Measurements from ENCODE around the gene NUP42.

NUP42 gene

DNA sequence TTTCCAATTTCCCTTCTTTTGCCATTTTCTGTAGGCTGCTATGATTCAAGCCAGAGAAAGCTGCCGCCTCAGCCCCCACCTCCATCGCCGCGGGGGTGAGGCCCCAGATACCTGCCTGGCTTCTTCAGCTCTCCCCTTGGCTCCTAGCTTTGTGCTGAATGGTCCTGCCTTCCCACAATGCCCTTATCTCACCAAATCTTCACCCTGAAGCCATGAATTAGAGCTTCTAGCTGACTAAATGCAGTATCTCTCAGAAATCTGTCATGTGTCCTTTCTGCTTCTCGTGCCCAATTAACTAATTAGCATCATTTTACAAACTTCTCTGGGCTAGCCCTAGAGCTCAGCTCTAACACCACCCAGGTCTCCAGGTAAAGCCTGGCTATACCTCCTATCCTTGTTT is 32.6 kb downstream of the NUP42 start:
- no peaks in the 10 kb centered on the region for H3K27me3 ChIP-seq (replicated peaks; ENCODE audit: insufficient read depth, low read length)
- no peaks in the 10 kb centered on the region for H4K20me1 ChIP-seq (ENCODE audit: insufficient read depth, low read length)
- H3K4me1 ChIP-seq (ENCODE audit: low read length) = no peaks in the 10 kb centered on the region
- DNase-seq = no peak
- no peak overlapping the region for H3K27ac ChIP-seq (ENCODE audit: low read length)
- no peak overlapping the region for H2AFZ ChIP-seq (ENCODE audit: low read length)
- no peak overlapping the region for H3K4me3 ChIP-seq (ENCODE audit: low read length)
- no peaks in the 10 kb centered on the region for H3F3A ChIP-seq (ENCODE audit: insufficient read depth, low read length)
- H3K79me2 ChIP-seq (ENCODE audit: low read length) = no peaks in the 10 kb centered on the region
- no peak overlapping the region for H3K9ac ChIP-seq (ENCODE audit: low read length)
- H3K4me2 ChIP-seq (ENCODE audit: low read depth, low read length) = no peak overlapping the region
- no peaks in the 10 kb centered on the region for H3K9me2 ChIP-seq (replicated peaks; ENCODE audit: insufficient read depth, low read length)
- TF ChIP-seq EZH2 (optimal IDR thresholded peaks at IDR 0.05; ENCODE audit: low read depth, low read length) (no peak), CTCF (IDR thresholded peaks at IDR 0.05; ENCODE audit: low read length) (no peak), EZH2phosphoT487 (IDR thresholded peaks at IDR 0.05; ENCODE audit: low read length) (no peak)
- no peaks in the 10 kb centered on the region for H3K36me3 ChIP-seq (replicated peaks; ENCODE audit: insufficient read depth, low read length)
- H3K9me3 ChIP-seq (replicated peaks; ENCODE audit: insufficient read depth, low read length) = no peaks in the 10 kb centered on the region

DNA sequence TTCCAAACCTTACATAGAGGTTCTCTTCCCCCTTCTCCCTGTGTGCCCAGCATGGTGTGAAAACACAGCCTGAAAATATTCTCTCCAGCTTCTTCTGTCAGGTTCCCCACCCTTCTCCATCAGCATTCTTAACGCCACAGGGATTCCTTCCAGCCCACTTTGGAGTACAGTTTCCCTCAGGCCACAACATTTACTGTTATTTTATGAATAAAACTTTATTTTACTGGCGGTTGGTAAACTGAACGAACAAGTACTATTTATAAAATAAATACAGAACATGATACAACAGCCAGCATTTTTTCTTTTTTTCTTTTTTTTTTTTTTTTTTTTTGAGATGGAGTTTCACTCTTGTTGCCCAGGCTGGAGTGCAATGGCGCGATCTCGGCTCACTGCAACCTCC is 33.1 kb downstream of the NUP42 start:
- Histone ChIP-seq H3K27ac (ENCODE audit: low read length) (no peak overlapping the region), H3K9ac (ENCODE audit: low read length) (no peak overlapping the region), H3K4me3 (ENCODE audit: low read length) (no peak overlapping the region), H3F3A (ENCODE audit: insufficient read depth, low read length) (no peaks in the 10 kb centered on the region), H3K79me2 (ENCODE audit: low read length) (no peaks in the 10 kb centered on the region), H3K27me3 (replicated peaks; ENCODE audit: insufficient read depth, low read length) (no peaks in the 10 kb centered on the region), H4K20me1 (ENCODE audit: insufficient read depth, low read length) (no peaks in the 10 kb centered on the region), H3K9me3 (replicated peaks; ENCODE audit: insufficient read depth, low read length) (no peaks in the 10 kb centered on the region), H3K36me3 (replicated peaks; ENCODE audit: insufficient read depth, low read length) (no peaks in the 10 kb centered on the region), H3K4me1 (ENCODE audit: low read length) (no peaks in the 10 kb centered on the region), H3K4me2 (ENCODE audit: low read depth, low read length) (no peak overlapping the region), H3K9me2 (replicated peaks; ENCODE audit: insufficient read depth, low read length) (no peaks in the 10 kb centered on the region), H2AFZ (ENCODE audit: low read length) (no peak overlapping the region)
- no peak for TF ChIP-seq EZH2phosphoT487 (IDR thresholded peaks at IDR 0.05; ENCODE audit: low read length)
- TF ChIP-seq CTCF (IDR thresholded peaks at IDR 0.05; ENCODE audit: low read length) = no peak
- TF ChIP-seq EZH2 (optimal IDR thresholded peaks at IDR 0.05; ENCODE audit: low read depth, low read length) = no peak
- no peak for DNase-seq

DNA sequence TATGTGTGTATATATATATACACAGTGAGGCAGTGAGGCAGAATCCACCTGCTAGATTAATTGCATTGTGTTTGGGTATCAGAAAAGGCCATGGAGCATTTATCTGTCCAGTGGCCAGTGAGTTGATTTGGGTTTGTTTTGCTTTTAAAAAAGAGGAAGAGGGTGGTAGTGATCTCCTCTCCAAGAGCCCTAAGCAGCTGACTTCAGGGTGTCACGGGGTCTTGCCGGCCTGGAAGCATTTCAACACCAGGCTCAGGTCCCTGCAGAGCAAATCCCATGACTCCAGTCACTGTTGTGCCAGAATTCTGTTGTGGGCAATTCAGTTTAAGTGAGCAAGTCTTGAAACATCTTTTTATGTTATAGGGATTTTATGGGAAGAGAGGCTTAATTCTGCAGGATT is 34.2 kb downstream of the NUP42 start:
- Histone ChIP-seq H3K9me2 (replicated peaks; ENCODE audit: insufficient read depth, low read length) (no peaks in the 10 kb centered on the region), H3K4me2 (ENCODE audit: low read depth, low read length) (no peak overlapping the region), H3K79me2 (ENCODE audit: low read length) (no peaks in the 10 kb centered on the region), H3F3A (ENCODE audit: insufficient read depth, low read length) (no peaks in the 10 kb centered on the region), H3K4me1 (ENCODE audit: low read length) (no peaks in the 10 kb centered on the region), H3K9me3 (replicated peaks; ENCODE audit: insufficient read depth, low read length) (no peaks in the 10 kb centered on the region), H4K20me1 (ENCODE audit: insufficient read depth, low read length) (no peaks in the 10 kb centered on the region), H3K27ac (ENCODE audit: low read length) (no peak overlapping the region), H3K36me3 (replicated peaks; ENCODE audit: insufficient read depth, low read length) (no peaks in the 10 kb centered on the region), H3K4me3 (ENCODE audit: low read length) (no peak overlapping the region), H3K9ac (ENCODE audit: low read length) (no peak overlapping the region), H3K27me3 (replicated peaks; ENCODE audit: insufficient read depth, low read length) (no peaks in the 10 kb centered on the region), H2AFZ (ENCODE audit: low read length) (no peak overlapping the region)
- no peak for TF ChIP-seq CTCF (IDR thresholded peaks at IDR 0.05; ENCODE audit: low read length)
- TF ChIP-seq EZH2 (optimal IDR thresholded peaks at IDR 0.05; ENCODE audit: low read depth, low read length) = no peak
- no peak for TF ChIP-seq EZH2phosphoT487 (IDR thresholded peaks at IDR 0.05; ENCODE audit: low read length)
- no peak for DNase-seq

Data from MM.1S (cell line).